SU-DHL-6 (cell line): ENCODE measurements around the gene B3GALT5.

ENCODE experiments used
- CTCF ChIP-seq: fragments of 200-600 bp; sonication (generic); IDR thresholded peaks from one replicate; pipeline ENCODE4 v1.5.1; 2017; ENCODE audit warnings: antibody characterized with exemption, mild to moderate bottlenecking, low read length, moderate library complexity; ENCODE audit not compliant: insufficient read depth, poor library complexity, severe bottlenecking
- EZH2phosphoT487 ChIP-seq: fragments of 200-600 bp; sonication (generic), shearing (Covaris generic); conservative IDR thresholded peaks from 2 replicates; pipeline ENCODE4 v1.6.1; 2018; ENCODE audit warnings: mild to moderate bottlenecking, antibody characterized with exemption, low read length, moderate library complexity, mixed read lengths

DNA sequence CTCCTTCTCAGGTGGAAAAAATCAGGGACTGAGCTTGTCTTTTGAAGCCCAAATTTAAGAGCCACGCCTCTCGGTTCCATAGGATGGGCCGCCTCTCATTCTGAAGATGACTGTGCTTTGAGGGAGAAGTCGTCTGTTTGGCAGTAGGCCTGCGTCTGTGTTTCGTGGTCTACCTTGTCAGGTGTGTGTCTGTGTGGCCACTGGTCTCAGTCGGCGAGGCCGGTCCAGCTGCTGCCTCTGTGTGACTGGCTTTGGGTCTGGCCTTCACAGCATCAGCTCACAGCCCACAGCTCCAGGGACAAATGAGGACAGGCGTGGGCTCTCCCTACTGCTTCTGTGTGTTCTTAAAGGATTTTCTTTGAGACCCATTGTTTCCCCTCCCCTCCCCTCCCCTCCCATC lies 50.3 kb downstream of the B3GALT5 start:
- TF ChIP-seq CTCF (no peak), EZH2phosphoT487 (no peak)
